HFF-Myc (cell line): ENCODE results near the gene GLI3.

Experiments used
- DNase-seq: peaks from one replicate; pipeline ENCODE4 v3.0.0-alpha.2; 2011; ENCODE audit warnings: low read depth; ENCODE audit errors: extremely low read depth
- H3K4me3 ChIP-seq: replicated peaks from 2 replicates; pipeline ENCODE4 v1.5.1; 2011; ENCODE audit warnings: low read depth, mild to moderate bottlenecking, control low read depth, low read length
- CTCF ChIP-seq: IDR thresholded peaks from 2 replicates; pipeline ENCODE4 v1.5.1; 2012; ENCODE audit warnings: mild to moderate bottlenecking, low read depth, low read length, control low read depth; ENCODE audit errors: missing control alignments

Gene GLI3

GRCh38 chr7:42185726-42186125 is 51.3 kb downstream of the GLI3 start:
- no peak for TF ChIP-seq CTCF
- H3K4me3 ChIP-seq: no peak overlapping the region
- no peak for DNase-seq

- TF ChIP-seq CTCF: no peak
- no peak for DNase-seq
- no peak overlapping the region for H3K4me3 ChIP-seq
Measured at GRCh38 chr7:42183547-42183946, 53.5 kb downstream of the GLI3 start.

- no peak overlapping the region for H3K4me3 ChIP-seq
- no peak for TF ChIP-seq CTCF
- DNase-seq: no peak
Measured at GRCh38 chr7:42181566-42181965, 55.4 kb downstream of the GLI3 start.

- H3K4me3 ChIP-seq: no peak overlapping the region
- TF ChIP-seq CTCF: no peak
- DNase-seq: no peak
Measured at GRCh38 chr7:42180806-42181205, 56.2 kb downstream of the GLI3 start.

- H3K4me3 ChIP-seq: no peak overlapping the region
- DNase-seq: no peak
- no peak for TF ChIP-seq CTCF
Measured at GRCh38 chr7:42176724-42177101, 60.3 kb downstream of the GLI3 start.

GRCh38 chr7:42175834-42176723 is 60.9 kb downstream of the GLI3 start:
- H3K4me3 ChIP-seq: no peak overlapping the region
- TF ChIP-seq CTCF: no peak
- DNase-seq: no peak
